NCI-H510A (cell line): ENCODE results near the gene SPANXN5.
"Not testable (repeated sequence)": the region's sequence is repeated elsewhere in the genome, so short reads cannot be mapped to it uniquely, and the experiment has no call there.

Experiments
- DNase-seq: peaks from one replicate; lab custom pipeline; 2025; lab: John Stamatoyannopoulos, UW

SPANXN5 gene, protein sequence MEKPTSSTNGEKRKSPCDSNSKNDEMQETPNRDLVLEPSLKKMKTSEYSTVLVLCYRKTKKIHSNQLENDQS

GRCh38 chrX:52797327-52797726 lies at the start of gene SPANXN5:
Gene SPANXN5, minus strand, starts transcription at chrX:52797427. Its CDS starts 79 bp downstream, at chrX:52797348.
- DNase-seq: not testable (repeated sequence)

- not testable (repeated sequence) for DNase-seq
Observed at GRCh38 chrX:52843619-52844018, 46.4 kb upstream of the SPANXN5 start.

GRCh38 chrX:52839137-52839536 lies 41.9 kb upstream of the SPANXN5 start:
- DNase-seq: no peak

- DNase-seq: no peak
Observed at GRCh38 chrX:52830551-52830950, 33.3 kb upstream of the SPANXN5 start.

DNA sequence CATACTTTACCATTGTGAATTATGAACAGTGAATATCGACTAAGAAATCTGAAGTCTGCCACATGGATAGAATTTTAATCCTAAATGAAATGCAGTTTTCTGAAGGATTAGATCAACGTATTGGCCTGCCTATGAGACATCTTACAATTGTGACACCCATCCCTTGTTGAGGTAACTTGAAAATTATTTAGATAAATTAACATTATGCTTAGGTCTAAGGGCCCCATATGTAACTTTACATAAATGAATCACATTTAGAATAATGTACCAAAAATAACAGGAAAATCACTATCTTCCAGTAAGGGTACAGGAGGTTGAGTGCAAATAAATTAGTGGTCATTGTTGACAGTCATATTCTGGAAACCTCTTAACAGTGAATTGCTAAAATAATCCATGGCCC lies 27.4 kb upstream of the SPANXN5 start:
- DNase-seq: no peak

DNA sequence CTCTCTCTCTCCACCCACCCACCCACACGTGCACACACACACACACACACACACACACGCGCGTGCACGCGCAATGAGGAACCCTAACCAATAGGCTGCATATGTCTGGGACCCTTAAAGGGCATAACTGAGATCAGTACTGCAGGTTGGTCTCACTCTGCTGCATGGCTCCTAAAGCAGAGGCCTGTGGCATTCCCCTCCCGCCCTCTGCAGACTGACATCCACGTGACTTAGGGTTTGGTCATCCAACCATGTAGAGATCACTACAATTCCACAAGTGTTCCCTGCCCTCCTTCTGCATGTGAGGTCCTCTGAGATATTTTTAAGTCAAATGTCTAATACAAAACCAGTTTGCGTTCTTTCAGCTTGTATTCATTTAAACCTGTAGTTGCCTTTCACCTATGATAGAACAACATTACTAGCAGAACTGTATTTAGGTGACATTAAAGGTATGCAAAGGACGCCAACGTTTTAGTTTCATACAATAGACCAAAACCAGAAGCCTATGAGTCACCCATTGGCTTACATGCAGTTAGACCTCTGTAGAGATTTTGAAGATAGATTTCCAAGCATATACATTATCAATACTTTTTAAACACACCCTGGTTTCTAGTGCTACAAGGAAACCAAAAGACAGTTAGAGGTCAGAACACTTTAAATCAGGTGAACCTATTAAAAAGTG lies 24.0 kb upstream of the SPANXN5 start:
- DNase-seq: no peak

DNA sequence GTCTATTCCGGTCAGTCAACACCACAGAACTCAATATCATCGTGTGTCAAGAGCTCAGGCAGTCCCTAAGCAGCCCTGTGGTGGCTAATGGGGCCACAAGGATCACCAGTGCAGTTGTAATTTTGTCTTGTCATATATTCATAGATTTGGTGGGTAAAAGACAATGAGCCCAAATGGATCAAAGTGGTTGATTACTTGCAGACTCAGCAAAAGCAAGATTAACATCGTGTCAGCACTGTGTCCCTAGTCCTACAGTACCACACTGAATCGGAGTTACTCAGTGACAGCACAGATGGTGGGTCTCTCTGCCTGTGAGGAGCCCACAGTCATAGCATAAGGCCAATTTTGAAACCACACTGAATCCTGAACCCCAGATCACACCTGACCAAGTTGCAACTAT lies 22.6 kb upstream of the SPANXN5 start:
- no peak for DNase-seq

- DNase-seq: no peak
Observed at GRCh38 chrX:52811065-52811625, 13.9 kb upstream of the SPANXN5 start, which contains the start of gene XAGE5. Gene XAGE5, plus strand, starts transcription at chrX:52811287. Its CDS starts 1,280 bp downstream, at chrX:52812567.

GRCh38 chrX:52804876-52805275 lies 7.6 kb upstream of the SPANXN5 start:
- not testable (repeated sequence) for DNase-seq

DNA sequence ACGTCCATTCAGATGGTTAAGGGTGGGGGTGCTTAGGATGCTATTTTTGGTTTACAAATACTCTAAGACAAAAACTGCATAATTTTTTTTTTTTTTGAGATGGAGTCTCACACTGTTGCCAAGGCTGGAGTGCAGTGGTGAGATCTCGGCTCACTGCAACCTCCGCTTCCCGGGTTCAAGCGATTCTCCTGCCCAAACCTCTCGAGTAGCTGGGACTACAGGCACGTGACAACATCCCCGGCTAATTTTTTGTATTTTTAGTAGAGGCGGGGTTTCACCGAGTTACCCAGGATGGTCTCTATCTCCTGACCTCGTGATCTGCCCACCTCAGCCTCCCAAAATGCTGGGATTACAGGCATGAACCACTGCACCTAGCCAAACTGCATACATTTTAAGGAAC lies 23.7 kb downstream of the SPANXN5 start:
- DNase-seq: not testable (repeated sequence)

GRCh38 chrX:52765983-52766382 lies 31.2 kb downstream of the SPANXN5 start:
- not testable (repeated sequence) for DNase-seq

DNA sequence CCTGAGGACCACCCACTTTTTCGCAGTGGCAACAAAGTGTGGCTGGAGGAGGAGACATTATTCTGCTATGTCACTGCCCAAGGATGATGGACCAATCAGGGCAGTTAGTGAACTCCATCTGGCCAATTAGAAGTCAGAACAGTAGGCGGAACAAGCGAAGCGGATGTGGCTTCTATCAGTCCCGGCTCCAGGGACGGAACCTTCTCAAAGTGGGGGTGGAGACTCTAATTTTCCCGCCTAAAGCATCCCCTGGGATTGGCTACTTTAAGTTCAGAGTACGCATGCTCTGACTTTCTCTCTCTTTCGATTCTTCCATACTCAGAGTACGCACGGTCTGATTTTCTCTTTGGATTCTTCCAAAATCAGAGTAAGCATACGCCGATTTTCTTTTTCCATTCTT lies 46.3 kb downstream of the SPANXN5 start, which contains the start of gene SSX2B:
Gene SSX2B (plus strand): TSS at position 301 of the 400 bp plus-strand sequence. CDS start 1,429 bp downstream, outside the sequence.
- not testable (repeated sequence) for DNase-seq
